Activated CD4-positive, CD25-positive, alpha-beta regulatory T cell treated with anti-CD3 and anti-CD28 coated beads, Interleukin-2, amount 50 U/mL, for 16 hours (primary cell): ENCODE measurements around the gene SEMA4A.
"Not testable (repeated sequence)": the region's sequence is repeated elsewhere in the genome, so short reads cannot be mapped to it uniquely, and the experiment has no call there.

Source experiments
- DNase-seq: peaks from one replicate; pipeline ENCODE4 v3.0.0-alpha.2; 2020; ENCODE audit warnings: low read depth, low spot score

The SEMA4A gene

GRCh38 chr1:156153362-156153761 lies at the start of gene SEMA4A:
TSS of gene SEMA4A (plus strand) at chr1:156153585. CDS start at chr1:156154579, 994 bp downstream.
- DNase-seq, result no peak

- no peak for DNase-seq
Observed at GRCh38 chr1:156104065-156104810, 49.1 kb upstream of the SEMA4A start.

- DNase-seq, result no peak
Observed at GRCh38 chr1:156104861-156105832, 48.2 kb upstream of the SEMA4A start.

- DNase-seq, result no peak
Observed at GRCh38 chr1:156106624-156107488, 46.5 kb upstream of the SEMA4A start.

- no peak for DNase-seq
Observed at GRCh38 chr1:156108057-156108456, 45.3 kb upstream of the SEMA4A start.

GRCh38 chr1:156108664-156109241 lies 44.6 kb upstream of the SEMA4A start:
- DNase-seq, result no peak

- no peak for DNase-seq
Observed at GRCh38 chr1:156110252-156110651, 43.1 kb upstream of the SEMA4A start.

GRCh38 chr1:156111355-156111962 lies 41.9 kb upstream of the SEMA4A start:
- DNase-seq, result no peak

GRCh38 chr1:156112276-156113137 lies 40.9 kb upstream of the SEMA4A start:
- DNase-seq, result no peak

- DNase-seq, result no peak
Observed at GRCh38 chr1:156113282-156113950, 40.0 kb upstream of the SEMA4A start.

GRCh38 chr1:156114101-156114918 lies 39.1 kb upstream of the SEMA4A start, which contains the start of gene LMNA:
TSS of gene LMNA (plus strand) at chr1:156114711. CDS start at chr1:156114919, 208 bp downstream.
- DNase-seq, result peak; percentile 62

- no peak for DNase-seq
Observed at GRCh38 chr1:156114919-156115513, 38.4 kb upstream of the SEMA4A start.

- no peak for DNase-seq
Observed at GRCh38 chr1:156115514-156116374, 37.6 kb upstream of the SEMA4A start.

- DNase-seq, result not testable (repeated sequence)
Observed at GRCh38 chr1:156116731-156117130, 36.7 kb upstream of the SEMA4A start.

- DNase-seq, result no peak
Observed at GRCh38 chr1:156117414-156118176, 35.8 kb upstream of the SEMA4A start.
